Limb (tissue), 2 donors: ENCODE results near the gene ARAP1.

Experiments used
- DNase-seq, 2 donors: peaks; one replicate each; pipeline ENCODE4 v3.0.0-alpha.2; 2016; ENCODE audit errors: extremely low spot score in 2 of 2

ARAP1 gene

GRCh38 chr11:72780296-72781062 is 28.3 kb upstream of the ARAP1 start:
- DNase-seq = no peak

GRCh38 chr11:72779495-72780128 is 27.4 kb upstream of the ARAP1 start:
- DNase-seq = no peak

GRCh38 chr11:72778535-72779494 is 26.6 kb upstream of the ARAP1 start:
- DNase-seq = no peak

GRCh38 chr11:72777755-72778278 is 25.6 kb upstream of the ARAP1 start:
- DNase-seq = no peak

GRCh38 chr11:72776844-72777754 is 24.9 kb upstream of the ARAP1 start:
- DNase-seq = no peak

GRCh38 chr11:72776117-72776843 is 24.1 kb upstream of the ARAP1 start:
- no peak for DNase-seq

- DNase-seq = no peak
Observed at GRCh38 chr11:72775288-72776110, 23.3 kb upstream of the ARAP1 start.

GRCh38 chr11:72774499-72774898 is 22.3 kb upstream of the ARAP1 start:
- no peak for DNase-seq

GRCh38 chr11:72773696-72774095 is 21.5 kb upstream of the ARAP1 start:
- no peak for DNase-seq

- peak; percentile 71 to 82 for DNase-seq
Observed at GRCh38 chr11:72773291-72773690, 21.1 kb upstream of the ARAP1 start.

GRCh38 chr11:72772059-72772458 is 19.9 kb upstream of the ARAP1 start:
- no peak for DNase-seq

GRCh38 chr11:72771507-72771906 is 19.3 kb upstream of the ARAP1 start:
- no peak for DNase-seq

- no peak for DNase-seq
Observed at GRCh38 chr11:72770799-72771198, 18.6 kb upstream of the ARAP1 start.

GRCh38 chr11:72769680-72770079 is 17.5 kb upstream of the ARAP1 start:
- DNase-seq = no peak

GRCh38 chr11:72768581-72768980 is 16.4 kb upstream of the ARAP1 start:
- no peak for DNase-seq

- no peak for DNase-seq
Observed at GRCh38 chr11:72767203-72768062, 15.2 kb upstream of the ARAP1 start.

- no peak for DNase-seq
Observed at GRCh38 chr11:72766152-72766902, 14.1 kb upstream of the ARAP1 start.
